ENCODE data around the gene AJUBA.

Gene AJUBA

GRCh38 chr14:22982477-22983245, at the start of gene AJUBA:
TSS of gene AJUBA (minus strand) at chr14:22982551. CDS start at chr14:22982266, 285 bp downstream.
- TF ChIP-seq REST (IDR thresholded peaks at IDR 0.05; ENCODE audit: low read depth) (0 out of 2 replicates have a peak, but pooled peaks have one; percentile 26), TCF12 (IDR thresholded peaks at IDR 0.05; ENCODE audit: low read depth) (peak; percentile 70; the same call in 1 of the 2 replicates), YY1 (IDR thresholded peaks at IDR 0.05; ENCODE audit: low read depth) (peak; percentile 74; the same call in 1 of the 2 replicates), USF1 (IDR thresholded peaks at IDR 0.05) (no peak), EP300 (IDR thresholded peaks at IDR 0.05; ENCODE audit: borderline replicate concordance) (peak; percentile 44; the same call in 1 of the 2 replicates), RAD21 (IDR thresholded peaks at IDR 0.05; ENCODE audit: low read depth) (no peak), ZBTB7A (IDR thresholded peaks at IDR 0.05; ENCODE audit: low read depth) (peak; percentile 67; the same call in 1 of the 2 replicates), CREB1 (IDR thresholded peaks at IDR 0.05; ENCODE audit: low read depth) (peak; percentile 46; the same call in 1 of the 2 replicates), FOXM1 (IDR thresholded peaks at IDR 0.05; ENCODE audit: borderline replicate concordance, low read depth) (no peak), NFIC (IDR thresholded peaks at IDR 0.05) (no peak), EGR1 (IDR thresholded peaks at IDR 0.05) (peak; percentile 61; the same call in 1 of the 2 replicates), CEBPB (IDR thresholded peaks at IDR 0.05) (no peak; the same call in 1 of the 2 replicates), TEAD4 (IDR thresholded peaks at IDR 0.05) (peak; percentile 98), TAF1 (IDR thresholded peaks at IDR 0.05; ENCODE audit: low read depth) (peak; percentile 89), MAX (IDR thresholded peaks at IDR 0.05) (peak; percentile 88)

- TF ChIP-seq EP300 (IDR thresholded peaks at IDR 0.05; ENCODE audit: borderline replicate concordance) (no peak), TAF1 (IDR thresholded peaks at IDR 0.05; ENCODE audit: low read depth) (no peak), EGR1 (IDR thresholded peaks at IDR 0.05) (no peak), NFIC (IDR thresholded peaks at IDR 0.05) (no peak), MAX (IDR thresholded peaks at IDR 0.05) (no peak), TEAD4 (IDR thresholded peaks at IDR 0.05) (no peak)
Observed at GRCh38 chr14:23030936-23031335, 48.6 kb upstream of the AJUBA start.

GRCh38 chr14:23028799-23029198, 46.4 kb upstream of the AJUBA start:
- TF ChIP-seq MAX (IDR thresholded peaks at IDR 0.05) (no peak), REST (IDR thresholded peaks at IDR 0.05; ENCODE audit: low read depth) (no peak), CEBPB (IDR thresholded peaks at IDR 0.05) (no peak), CREB1 (IDR thresholded peaks at IDR 0.05; ENCODE audit: low read depth) (no peak), YY1 (IDR thresholded peaks at IDR 0.05; ENCODE audit: low read depth) (no peak), EGR1 (IDR thresholded peaks at IDR 0.05) (no peak), TEAD4 (IDR thresholded peaks at IDR 0.05) (no peak), FOXM1 (IDR thresholded peaks at IDR 0.05; ENCODE audit: borderline replicate concordance, low read depth) (no peak), TCF12 (IDR thresholded peaks at IDR 0.05; ENCODE audit: low read depth) (no peak), USF1 (IDR thresholded peaks at IDR 0.05) (no peak), TAF1 (IDR thresholded peaks at IDR 0.05; ENCODE audit: low read depth) (no peak), NFIC (IDR thresholded peaks at IDR 0.05) (no peak), EP300 (IDR thresholded peaks at IDR 0.05; ENCODE audit: borderline replicate concordance) (no peak), RAD21 (IDR thresholded peaks at IDR 0.05; ENCODE audit: low read depth) (no peak), ZBTB7A (IDR thresholded peaks at IDR 0.05; ENCODE audit: low read depth) (no peak)

- TF ChIP-seq TCF12 (IDR thresholded peaks at IDR 0.05; ENCODE audit: low read depth) = no peak
- no peak for TF ChIP-seq YY1 (IDR thresholded peaks at IDR 0.05; ENCODE audit: low read depth)
- no peak for TF ChIP-seq TAF1 (IDR thresholded peaks at IDR 0.05; ENCODE audit: low read depth)
- no peak for TF ChIP-seq USF1 (IDR thresholded peaks at IDR 0.05)
- no peak for TF ChIP-seq TEAD4 (IDR thresholded peaks at IDR 0.05)
- no peak for TF ChIP-seq FOXM1 (IDR thresholded peaks at IDR 0.05; ENCODE audit: borderline replicate concordance, low read depth)
- no peak for TF ChIP-seq MAX (IDR thresholded peaks at IDR 0.05)
Observed at GRCh38 chr14:23025151-23025814, 42.9 kb upstream of the AJUBA start.
